GM19397 (cell line): ENCODE data around the gene KATNB1.
"Not testable (repeated sequence)": the region's sequence is repeated elsewhere in the genome, so short reads cannot be mapped to it uniquely, and the experiment has no call there.

Source experiments
- ATAC-seq: cut with Tn5 transposase; IDR thresholded peaks from one replicate; pipeline ENCODE4 v1.9.1; 2021; ENCODE audit warnings: mild to moderate bottlenecking, moderate library complexity; ENCODE audit not compliant: unreplicated experiment

Gene KATNB1

DNA sequence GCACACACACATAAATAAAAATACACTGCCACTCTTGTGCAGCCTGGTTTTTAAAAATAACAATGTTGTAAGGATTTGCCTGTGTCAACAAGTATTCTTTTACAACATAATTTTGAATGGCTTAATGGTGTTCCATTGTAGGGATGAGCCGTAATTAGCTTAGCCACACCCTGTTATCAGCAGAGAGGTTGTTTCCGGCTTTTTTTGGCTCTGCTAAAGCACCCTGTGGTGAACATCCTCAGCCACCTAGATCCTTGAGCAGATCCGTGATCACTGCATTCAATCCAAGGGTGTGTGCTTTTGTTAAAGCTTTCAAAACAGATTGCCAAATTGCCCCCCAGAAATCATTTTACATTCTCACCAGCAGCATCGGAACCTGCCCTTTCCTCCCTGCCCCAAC, 7.0 kb downstream of the KATNB1 start:
- ATAC-seq, result no peak

DNA sequence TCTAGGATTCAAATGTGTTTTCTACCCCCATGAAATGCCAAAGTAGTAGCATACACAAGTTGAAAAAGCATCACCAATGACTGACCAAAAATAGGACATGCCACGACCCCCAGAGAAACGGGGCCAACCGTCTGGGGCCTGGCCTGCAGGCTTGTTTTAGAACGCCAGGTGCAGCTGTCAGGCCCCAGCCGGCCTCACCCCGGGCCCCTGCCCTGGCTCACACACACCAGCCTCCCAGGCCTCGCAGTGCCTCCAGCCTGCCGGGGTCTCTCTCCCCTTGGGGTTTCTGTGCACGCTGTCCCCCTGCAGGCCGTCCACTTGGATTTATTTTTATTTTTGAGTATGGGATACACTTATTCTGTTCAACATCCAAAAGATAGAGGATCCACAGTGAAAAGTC, 7.9 kb downstream of the KATNB1 start:
- no peak for ATAC-seq

DNA sequence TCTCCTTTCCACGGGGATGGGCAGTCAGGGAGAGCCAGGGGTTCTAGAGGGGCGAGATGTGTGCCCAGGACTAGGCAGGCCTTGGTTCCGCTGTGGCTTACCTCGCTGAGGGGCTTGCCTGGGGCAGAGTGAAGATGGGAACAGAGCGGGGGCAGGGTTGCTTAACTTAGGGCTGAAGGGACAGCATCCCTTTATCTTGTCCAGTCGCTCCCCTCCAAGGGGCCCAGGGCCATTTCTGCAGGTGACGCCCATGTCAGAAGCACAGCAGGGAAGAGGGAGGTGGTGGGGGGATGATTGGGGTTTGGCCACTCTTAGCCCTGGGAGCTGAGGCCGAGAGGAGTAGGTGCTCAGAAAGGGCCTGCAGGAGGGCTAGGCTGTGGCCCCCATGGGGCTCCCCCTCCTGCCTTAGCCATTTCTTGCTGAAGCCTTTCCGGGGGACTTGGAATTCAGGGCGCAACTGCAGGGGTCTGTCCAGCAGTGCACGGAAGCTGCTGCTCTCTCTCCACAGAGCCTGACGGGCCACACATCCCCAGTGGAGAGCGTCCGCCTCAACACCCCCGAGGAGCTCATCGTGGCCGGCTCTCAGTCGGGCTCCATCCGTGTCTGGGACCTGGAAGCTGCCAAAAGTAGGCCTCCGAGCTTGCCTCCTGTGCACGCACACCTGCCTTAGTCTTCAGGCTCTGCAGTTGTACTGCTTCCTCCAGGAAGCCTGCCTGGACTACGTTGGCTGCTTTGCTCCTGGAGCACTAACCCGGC, 8.5 kb downstream of the KATNB1 start:
- no peak for ATAC-seq

DNA sequence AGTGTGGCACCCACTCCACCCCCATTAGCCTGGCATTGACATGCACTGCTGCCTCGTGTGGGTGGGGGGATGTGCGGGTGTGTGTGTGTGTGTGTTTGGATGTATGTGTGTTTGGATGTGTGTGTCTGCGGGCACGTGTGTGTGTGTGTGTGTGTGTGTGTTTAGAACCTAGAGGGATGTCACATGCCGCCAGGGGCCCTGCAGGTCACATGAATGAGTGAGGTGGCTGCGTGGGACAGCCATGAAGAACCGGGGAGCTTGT, 9.0 kb downstream of the KATNB1 start:
- ATAC-seq, result no peak

DNA sequence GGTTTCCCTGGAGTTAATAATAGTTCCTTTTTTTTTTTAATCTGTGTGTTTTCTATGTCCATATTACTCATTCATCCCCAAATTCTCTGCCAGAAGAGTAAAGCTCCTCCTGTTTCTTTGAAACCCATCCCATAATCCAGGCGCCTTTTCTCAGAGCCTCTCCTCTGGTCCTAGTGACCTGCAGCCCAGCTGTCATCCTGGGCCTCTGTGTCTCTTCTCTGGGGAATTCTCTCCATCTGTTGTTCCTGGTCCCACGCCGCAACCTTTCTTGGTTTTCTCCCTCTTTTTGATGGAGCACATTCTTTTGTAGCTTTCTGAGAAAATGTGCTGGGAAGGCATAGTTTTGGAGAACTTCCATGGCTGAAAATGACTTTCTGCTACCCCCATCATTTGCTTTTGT, 10.2 kb downstream of the KATNB1 start:
- no peak for ATAC-seq

DNA sequence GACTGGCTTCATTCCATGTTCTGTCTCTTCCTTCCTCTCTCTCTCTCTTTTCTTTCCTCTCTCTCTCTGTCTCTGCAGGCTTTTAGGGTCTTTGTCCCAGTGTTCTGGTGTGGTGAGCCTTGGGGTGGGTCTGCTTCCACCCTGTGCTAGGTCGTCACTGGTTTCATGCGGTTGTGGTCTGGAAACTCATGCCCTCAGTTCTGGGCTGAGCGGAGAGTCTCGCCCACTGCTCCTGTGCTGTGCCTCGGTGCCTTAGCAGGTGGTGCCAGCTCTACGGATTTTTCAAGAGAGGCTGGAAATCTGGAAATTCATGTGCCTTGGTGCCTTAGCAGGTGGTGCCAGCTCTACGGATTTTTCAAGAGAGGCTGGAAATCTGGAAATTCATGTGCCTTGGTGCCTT, 10.7 kb downstream of the KATNB1 start:
- not testable (repeated sequence) for ATAC-seq

DNA sequence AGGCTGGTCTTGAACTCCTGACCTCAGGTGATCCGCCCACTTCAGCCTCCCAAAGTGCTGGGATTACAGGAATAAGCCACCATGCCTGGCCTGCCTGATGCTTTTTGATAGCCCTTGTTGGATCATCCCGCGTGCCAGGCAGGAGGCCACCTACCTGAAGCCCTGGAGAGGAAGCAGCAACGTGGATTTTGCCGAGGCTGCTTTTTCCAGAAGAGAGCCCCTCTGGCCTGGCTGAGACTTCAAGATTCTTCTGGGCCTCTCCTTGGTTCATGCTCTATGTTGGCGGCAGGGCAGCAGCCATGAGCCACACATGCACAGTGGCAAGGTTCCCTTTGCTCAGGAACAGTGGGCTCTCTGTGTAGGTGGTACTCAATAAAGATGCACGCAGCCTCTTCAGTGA, 11.5 kb downstream of the KATNB1 start:
- no peak for ATAC-seq

DNA sequence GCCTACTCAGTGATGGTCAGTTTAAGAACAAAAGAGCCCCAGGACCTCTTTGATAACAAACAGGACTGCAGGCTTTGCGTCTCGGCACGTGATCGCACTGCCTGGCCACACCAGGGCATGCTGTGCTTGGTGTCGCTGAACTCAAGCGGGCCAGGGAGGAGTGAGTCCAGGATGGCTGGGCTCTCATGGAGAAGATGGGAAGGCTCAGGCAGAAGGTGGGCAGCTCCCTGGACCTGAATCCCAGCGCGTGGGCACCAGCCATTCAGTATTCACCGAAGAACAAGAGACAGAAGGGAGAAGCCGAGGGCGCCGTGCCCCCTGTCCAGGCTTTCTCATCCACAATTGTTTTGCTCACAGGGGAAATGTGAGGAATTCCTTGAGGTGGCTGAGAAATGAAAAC, 11.9 kb downstream of the KATNB1 start:
- no peak for ATAC-seq

DNA sequence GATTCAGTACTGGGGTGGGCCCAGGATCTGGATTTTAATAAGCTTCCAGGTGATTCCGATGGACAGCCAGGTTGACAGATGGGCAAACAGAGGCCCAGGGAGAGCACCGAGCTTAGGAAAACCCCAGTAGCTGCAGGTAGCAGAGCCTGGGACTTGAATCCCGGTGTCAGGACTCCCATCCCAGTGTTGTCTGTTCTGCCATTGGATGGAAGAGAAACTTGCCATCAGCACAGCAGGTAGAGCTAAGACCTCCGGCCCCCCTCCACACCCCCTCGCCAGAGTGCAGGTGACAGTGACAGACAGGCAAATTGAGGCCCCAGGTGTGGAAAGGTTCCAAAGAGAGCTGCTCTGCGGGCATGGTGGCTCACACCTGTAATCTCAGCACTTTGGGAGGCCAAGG, 12.4 kb downstream of the KATNB1 start:
- no peak for ATAC-seq

DNA sequence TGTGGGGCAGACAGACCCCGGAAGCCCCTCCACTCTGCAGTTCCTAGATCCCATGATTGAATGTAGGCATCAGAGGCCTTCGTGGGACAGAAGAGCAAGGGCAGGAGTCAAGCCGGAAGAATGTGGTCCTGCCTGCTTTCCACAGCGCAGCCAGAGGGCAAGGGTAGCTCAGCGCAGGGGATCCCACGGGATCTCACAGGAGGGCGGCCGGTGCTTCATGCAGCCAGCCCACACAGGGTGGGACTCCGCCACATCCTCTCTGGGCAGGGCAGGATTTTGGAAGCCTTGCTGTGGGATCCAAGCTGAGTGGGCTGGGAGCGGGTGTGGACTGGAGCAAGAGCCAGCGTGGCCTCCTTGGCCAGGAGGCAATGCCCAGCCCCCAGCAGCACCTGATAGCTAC, 13.0 kb downstream of the KATNB1 start:
- ATAC-seq, result no peak

DNA sequence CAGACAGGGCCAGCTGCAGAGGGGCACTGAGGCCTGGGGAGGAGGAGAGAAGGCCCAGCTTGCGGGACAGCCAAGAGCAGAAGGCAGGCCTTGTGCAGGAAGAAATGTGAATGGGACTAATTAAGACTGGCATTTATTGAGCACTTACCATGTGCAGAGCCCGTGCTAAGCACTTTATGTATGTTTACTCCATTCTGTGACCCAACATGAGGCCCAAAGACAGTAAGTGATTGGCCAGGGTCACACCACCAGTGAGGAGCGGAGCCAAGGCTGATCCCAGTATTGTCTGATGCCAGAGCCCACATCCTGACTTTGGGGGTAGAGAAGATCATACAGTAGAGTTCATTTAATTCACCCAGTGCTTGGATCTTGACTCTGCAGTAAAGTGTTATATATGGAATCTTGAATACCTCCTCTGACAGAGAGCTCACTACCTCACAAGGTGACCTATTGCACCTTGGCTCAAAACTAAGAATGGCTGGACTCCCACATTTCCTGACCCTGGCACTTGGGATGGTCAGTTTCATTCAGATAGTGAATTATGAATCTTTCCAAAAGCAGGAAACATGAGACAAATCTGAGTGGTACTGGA, 13.6 kb downstream of the KATNB1 start:
- ATAC-seq, result no peak

DNA sequence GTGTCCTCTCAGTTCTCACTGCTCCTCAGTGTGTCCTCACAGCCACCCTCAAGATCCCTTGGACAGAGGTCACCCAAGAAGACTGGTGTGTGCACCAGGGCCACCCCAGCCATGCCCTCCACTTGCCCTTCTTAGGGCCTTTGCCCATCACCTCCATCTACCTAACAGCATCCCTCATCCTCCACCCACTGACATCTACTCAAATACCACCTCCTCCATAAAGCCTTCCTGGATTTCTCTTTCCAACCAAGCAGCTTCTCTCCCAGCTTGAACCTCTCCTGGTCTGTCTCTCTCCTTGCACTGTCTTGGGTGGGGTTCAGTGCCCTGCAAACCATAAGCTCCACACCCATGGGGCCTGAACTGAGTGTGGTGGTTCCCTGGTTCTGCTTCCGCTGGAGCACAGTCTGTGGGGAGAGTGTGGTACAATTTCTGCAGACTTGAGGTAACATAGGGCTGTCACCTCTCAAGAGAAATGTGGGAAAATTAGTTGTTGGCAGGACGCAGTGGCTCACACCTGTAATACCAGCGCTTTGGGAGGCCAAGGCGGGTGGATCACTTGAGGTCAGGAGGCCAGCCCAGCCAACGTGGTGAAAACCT, 14.4 kb downstream of the KATNB1 start:
- no peak for ATAC-seq

DNA sequence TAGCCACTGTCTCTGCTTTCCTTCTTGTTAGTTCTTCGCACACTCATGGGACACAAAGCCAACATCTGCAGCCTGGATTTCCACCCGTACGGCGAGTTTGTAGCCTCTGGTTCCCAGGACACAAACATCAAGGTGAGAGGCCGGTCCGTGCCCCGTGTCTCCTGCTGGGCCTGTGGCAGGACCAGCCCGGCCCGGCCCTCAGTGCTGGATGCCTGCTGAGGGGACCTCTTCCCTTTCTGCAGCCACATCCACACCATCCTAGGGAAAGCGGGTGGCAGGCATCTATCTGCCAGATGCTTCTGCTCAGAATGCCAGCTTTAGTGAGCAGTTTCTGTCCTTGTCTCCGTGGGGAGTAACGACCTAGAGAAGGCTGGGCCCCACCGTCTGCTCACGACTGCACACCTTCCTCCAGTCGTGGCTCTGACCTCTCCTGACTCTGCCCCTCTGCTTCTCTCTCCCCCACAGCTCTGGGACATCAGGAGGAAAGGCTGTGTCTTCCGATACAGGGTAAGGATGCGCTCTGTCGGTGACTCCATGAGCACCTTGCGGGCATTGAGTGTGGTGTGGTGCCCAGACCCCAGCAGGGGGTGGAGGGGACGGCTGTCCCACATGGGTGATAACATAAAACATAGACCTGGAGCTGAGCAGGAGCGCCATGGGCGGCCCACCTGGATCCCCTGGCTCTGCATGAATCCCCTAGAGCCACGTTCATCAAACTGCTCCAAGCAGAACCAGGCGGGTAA, 15.4 kb downstream of the KATNB1 start:
- no peak for ATAC-seq

DNA sequence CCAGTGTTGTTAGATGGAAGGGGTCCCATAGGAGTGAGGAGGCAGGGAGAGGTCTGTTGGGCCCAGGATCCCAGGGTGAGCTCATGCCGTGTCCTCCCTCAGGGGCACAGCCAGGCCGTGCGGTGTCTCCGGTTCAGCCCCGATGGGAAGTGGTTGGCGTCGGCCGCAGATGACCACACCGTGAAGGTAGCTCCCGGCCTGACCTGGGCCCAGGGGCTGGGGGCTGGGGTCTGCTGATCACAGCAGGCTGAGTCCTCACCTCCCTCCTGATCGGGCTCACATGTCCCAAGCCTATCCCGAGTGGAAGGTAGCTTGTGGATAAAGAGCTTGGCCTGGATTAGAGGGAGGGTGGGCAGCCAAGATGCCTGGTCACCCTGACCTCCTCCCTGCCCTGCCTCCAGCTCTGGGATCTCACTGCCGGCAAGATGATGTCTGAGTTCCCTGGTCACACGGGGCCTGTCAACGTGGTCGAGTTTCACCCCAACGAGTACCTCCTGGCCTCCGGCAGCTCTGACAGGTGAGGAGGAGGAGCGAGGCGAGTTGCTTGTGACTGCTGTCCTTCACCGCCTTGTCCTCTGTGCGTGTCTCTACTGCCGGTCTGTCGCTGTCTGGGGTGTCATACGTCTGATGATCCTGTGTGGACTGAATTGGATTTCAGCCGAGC, 16.1 kb downstream of the KATNB1 start:
- ATAC-seq, result no peak

DNA sequence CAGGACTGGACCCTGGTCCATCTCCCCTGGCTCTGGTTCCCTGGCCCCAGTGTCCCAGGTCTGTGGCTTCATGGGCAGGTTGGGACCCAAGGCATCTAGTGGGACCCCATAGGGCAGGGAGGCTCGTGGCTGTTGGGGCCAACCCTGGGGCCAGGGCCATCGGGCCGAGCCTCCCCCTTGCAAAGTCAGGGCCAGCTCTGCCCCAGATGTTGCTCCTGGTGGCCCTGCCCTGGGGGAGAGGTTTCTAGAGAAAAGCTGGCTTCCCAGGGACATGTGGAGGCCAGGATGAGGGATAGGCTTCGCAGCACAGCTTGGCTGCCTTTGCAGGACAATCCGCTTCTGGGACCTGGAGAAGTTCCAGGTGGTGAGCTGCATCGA, 16.6 kb downstream of the KATNB1 start:
- no peak for ATAC-seq

DNA sequence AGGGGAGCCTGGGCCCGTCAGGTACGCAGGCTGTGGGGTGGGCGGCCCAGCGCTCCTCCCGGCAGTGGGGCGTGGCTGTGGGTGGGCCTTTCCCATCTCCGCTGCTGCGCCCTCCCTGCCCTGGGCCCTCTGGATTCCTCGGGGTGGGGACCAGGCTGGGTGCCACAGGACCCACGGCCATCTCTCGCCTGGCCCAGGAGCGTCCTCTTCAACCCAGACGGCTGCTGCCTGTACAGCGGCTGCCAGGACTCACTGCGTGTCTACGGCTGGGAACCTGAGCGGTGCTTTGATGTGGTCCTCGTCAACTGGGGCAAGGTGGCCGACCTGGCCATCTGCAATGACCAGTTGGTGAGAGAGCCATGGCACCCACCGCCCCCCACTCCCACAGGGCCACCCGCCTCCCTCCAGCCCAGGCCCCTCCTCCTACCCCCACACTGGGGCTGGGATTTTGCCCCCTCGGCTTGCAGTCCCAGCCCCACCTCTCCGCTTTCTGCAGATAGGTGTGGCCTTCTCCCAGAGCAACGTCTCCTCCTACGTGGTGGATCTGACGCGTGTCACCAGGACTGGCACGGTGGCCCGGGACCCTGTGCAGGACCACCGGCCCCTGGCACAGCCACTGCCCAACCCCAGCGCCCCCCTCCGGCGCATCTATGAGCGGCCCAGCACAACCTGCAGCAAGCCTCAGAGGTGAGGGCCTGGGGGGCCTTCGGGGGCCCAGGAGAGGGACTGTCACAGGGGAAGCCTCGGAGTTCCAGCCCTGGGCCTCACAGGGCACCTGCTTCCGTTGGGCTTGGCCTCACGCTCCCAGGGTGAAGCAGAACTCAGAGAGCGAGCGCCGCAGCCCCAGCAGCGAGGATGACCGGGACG, 17.2 kb downstream of the KATNB1 start:
- ATAC-seq, result no peak

DNA sequence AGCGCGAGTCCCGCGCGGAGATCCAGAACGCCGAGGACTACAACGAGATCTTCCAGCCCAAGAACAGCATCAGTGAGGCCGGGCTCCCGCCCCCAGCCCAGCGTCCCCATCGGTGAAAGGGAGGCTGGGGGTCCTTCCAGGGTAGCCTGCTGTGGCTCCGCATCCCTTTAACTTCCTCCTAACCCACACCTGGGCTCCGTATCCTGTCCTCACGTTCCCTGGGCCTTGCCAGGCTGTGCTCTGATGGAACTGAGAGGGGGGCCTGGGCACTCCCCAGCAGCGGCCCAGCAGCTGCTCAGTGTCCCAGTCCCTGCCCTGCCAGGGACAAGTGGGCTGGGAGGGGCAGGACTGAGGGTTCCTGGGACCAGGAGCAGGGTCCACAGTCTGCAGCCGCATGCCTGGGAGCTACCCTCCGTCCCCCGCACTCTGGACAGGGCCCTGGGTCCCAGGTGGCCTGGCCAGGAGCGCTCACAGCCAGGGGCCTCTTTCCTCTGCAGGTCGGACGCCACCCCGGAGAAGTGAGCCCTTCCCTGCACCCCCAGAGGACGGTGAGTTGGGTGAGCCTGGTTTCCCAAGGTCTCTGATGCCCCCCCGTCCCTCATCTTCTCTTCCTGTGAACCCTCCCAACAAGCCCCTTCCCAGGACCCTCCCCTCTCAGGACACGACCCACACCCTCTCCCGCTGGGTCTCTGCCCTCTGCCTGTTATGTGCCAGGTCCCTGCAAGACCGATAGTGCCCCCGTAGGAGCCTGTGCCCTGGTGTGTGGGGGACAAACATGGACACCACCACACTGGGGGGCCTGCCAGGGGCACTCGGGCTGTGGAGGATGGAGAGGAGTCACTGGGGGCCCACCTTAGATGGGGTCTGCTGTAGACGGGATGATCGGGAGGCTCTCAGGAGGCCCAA, 18.1 kb downstream of the KATNB1 start:
- ATAC-seq, result no peak

DNA sequence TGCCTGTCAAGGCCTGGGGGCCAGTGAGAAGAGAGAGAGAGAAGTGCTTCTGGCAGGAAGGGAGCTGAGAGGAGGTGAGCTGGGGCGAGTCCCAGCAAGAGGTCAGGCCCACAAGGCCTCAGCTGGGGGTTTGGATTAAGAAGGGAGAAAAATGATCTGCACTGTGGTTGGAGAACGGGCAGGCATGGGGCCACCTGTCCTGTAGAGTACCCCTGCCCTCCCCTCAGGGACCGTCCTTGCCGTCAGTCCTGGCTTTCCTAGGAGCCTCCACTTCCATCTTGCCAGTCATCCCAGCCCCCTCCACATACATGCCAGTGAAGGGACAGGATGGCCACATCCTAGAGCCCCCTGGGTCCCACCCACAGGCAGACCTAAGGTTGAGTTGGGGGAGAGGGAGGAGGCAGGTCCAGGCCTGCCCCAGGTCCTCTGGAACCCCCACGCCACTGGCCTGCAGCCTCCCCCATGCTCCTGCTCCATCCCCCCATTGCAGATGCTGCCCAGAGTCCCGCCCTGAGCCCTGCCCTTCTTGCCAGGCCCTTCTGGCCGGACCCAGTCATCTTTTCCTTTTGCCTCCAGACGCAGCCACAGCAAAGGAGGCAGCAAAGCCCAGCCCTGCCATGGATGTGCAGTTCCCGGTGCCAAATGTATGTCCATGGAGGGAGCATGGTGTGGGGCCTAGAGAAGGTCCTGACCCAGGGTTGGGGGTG, 18.9 kb downstream of the KATNB1 start:
- no peak for ATAC-seq

DNA sequence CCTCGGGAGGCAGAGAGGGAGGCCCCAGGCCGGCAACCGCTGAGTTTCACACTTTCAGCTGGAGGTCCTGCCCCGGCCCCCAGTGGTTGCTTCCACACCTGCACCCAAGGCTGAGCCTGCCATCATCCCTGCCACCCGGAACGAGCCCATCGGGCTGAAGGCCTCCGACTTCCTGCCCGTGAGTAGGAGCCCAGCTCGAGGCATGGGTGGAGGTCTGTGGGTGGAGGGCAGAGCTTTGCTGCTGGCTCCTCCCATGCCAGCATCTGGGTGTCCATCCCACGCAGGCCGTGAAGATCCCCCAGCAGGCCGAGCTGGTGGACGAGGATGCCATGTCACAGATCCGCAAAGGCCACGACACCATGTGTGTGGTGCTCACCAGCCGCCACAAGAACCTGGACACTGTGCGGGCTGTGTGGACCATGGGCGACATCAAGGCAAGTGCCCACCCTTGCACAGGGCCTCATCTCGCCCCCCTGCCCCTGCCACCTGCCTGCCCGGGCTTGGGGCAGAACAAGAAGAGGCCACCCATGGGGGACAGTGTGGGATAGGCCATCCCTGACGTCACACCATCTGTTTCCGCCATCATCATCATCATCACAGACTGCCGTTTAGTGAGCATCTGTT, 19.6 kb downstream of the KATNB1 start:
- no peak for ATAC-seq
